Astrocyte (in vitro differentiated cells and primary cell): ENCODE data around the gene TULP4. TPM values are rescaled to one million over a fixed set of nuclear protein-coding genes. Genes with fewer than 3 reads are reported as not detected.

Source experiments
- DNase-seq: peaks from one replicate; pipeline ENCODE4 v3.0.0-alpha.2; 2010; ENCODE audit warnings: low read depth
- FAIRE-seq: peaks from 2 replicates; lab custom pipeline; 2011; peaks lifted over from hg19 to GRCh38; lab: Jason Lieb, UNC
- H2AFZ ChIP-seq: 2 replicates; pipeline ENCODE4 v1.6.0; 2012; ENCODE audit warnings: low read depth, low read length, inconsistent platforms
- H3K27ac ChIP-seq: 2 replicates; pipeline ENCODE4 v1.5.1; 2011; ENCODE audit warnings: low read depth, low read length, inconsistent platforms
- H3K27me3 ChIP-seq: 2 replicates; pipeline ENCODE4 v1.6.0; 2011; ENCODE audit warnings: low read length, inconsistent platforms; ENCODE audit not compliant: insufficient read depth
- H3K36me3 ChIP-seq: 2 replicates; pipeline ENCODE4 v1.5.1; 2011; ENCODE audit warnings: low read length, inconsistent platforms; ENCODE audit not compliant: insufficient read depth
- H3K4me1 ChIP-seq: 2 replicates; pipeline ENCODE4 v1.5.1; 2011; ENCODE audit warnings: low read length, inconsistent platforms; ENCODE audit not compliant: insufficient read depth
- H3K4me2 ChIP-seq: 2 replicates; pipeline ENCODE4 v1.6.0; 2012; ENCODE audit warnings: low read length, inconsistent platforms
- H3K4me3 ChIP-seq: 2 replicates; pipeline ENCODE4 v1.5.1; 2011; ENCODE audit warnings: low read depth, mild to moderate bottlenecking, low read length, inconsistent platforms; ENCODE audit not compliant: insufficient read depth
- H3K79me2 ChIP-seq: 2 replicates; pipeline ENCODE4 v1.6.0; 2012; ENCODE audit warnings: mild to moderate bottlenecking, low read length, inconsistent platforms; ENCODE audit not compliant: insufficient read depth
- H3K9ac ChIP-seq: 2 replicates; pipeline ENCODE4 v1.6.0; 2012; ENCODE audit warnings: mild to moderate bottlenecking, low read length, inconsistent platforms
- H3K9me3 ChIP-seq: 2 replicates; pipeline ENCODE4 v1.5.1; 2012; ENCODE audit warnings: low read depth, mild to moderate bottlenecking, low read length, inconsistent platforms; ENCODE audit not compliant: insufficient read depth
- H4K20me1 ChIP-seq: 2 replicates; pipeline ENCODE4 v1.6.0; 2012; ENCODE audit warnings: low read length, inconsistent platforms; ENCODE audit not compliant: insufficient read depth
- H3K27ac Mint-ChIP-seq: one replicate; pipeline ENCODE4 v1.8.0; 2021; ENCODE audit warnings: mild to moderate bottlenecking, mixed read lengths; ENCODE audit not compliant: unreplicated experiment
- H3K27me3 Mint-ChIP-seq: one replicate; pipeline ENCODE4 v1.8.0; 2021; ENCODE audit warnings: low read depth, mixed read lengths; ENCODE audit not compliant: unreplicated experiment
- H3K36me3 Mint-ChIP-seq: one replicate; pipeline ENCODE4 v1.8.0; 2021; ENCODE audit warnings: low read depth, mixed read lengths; ENCODE audit not compliant: unreplicated experiment
- H3K4me1 Mint-ChIP-seq: one replicate; pipeline ENCODE4 v1.8.0; 2021; ENCODE audit warnings: low read depth, mixed read lengths; ENCODE audit not compliant: unreplicated experiment
- H3K4me3 Mint-ChIP-seq: one replicate; pipeline ENCODE4 v1.8.0; 2021; ENCODE audit warnings: mild to moderate bottlenecking, moderate library complexity, mixed read lengths; ENCODE audit not compliant: unreplicated experiment
- H3K9me3 Mint-ChIP-seq: one replicate; pipeline ENCODE4 v1.8.0; 2021; ENCODE audit warnings: mild to moderate bottlenecking, mixed read lengths; ENCODE audit not compliant: unreplicated experiment
- CTCF ChIP-seq: IDR thresholded peaks from 2 replicates; pipeline ENCODE4 v1.5.1; 2011; ENCODE audit warnings: low read depth, mild to moderate bottlenecking, inconsistent platforms, low read length, moderate library complexity; ENCODE audit not compliant: insufficient read depth
- EZH2 ChIP-seq: IDR thresholded peaks from 2 replicates; pipeline ENCODE4 v1.6.1; 2012; ENCODE audit warnings: mild to moderate bottlenecking, low read length, inconsistent platforms; ENCODE audit not compliant: insufficient read depth
- total RNA-seq: library from RNA; stranded (reverse); gene quantifications from 2 replicates; pipeline ENCODE4 v1.2.1, GENCODE V29; 2021

TULP4 gene
- total RNA-seq, 1 donor from 2014 or later, result 91.2 TPM

GRCh38 chr6:158417760-158418098 is 105.5 kb downstream of the TULP4 start:
- peak overlapping the region; percentile 50 for H3K4me2 ChIP-seq
- DNase-seq, result peak; percentile 87
- Mint-ChIP-seq H3K4me3 (no peak overlapping the region), H3K36me3 (peaks cover 28% of the 10 kb centered on the region), H3K27ac (peak overlapping the region; percentile 51), H3K9me3 (no peaks in the 10 kb centered on the region), H3K27me3 (no peaks in the 10 kb centered on the region), H3K4me1 (peaks cover 25% of the 10 kb centered on the region)
- peaks cover 3% of the 10 kb centered on the region for H3K36me3 ChIP-seq
- H3K27ac ChIP-seq, result peak overlapping the region; percentile 71
- H3K27me3 ChIP-seq, result no peaks in the 10 kb centered on the region
- no peaks in the 10 kb centered on the region for H4K20me1 ChIP-seq
- H3K79me2 ChIP-seq, result no peaks in the 10 kb centered on the region
- no peak overlapping the region for H3K4me3 ChIP-seq
- H3K9ac ChIP-seq, result peak overlapping the region; percentile 27
- H2AFZ ChIP-seq, result peak overlapping the region; percentile 3
- H3K9me3 ChIP-seq, result no peaks in the 10 kb centered on the region
- peaks cover 8% of the 10 kb centered on the region for H3K4me1 ChIP-seq
- no peak for TF ChIP-seq CTCF
- no peak for TF ChIP-seq EZH2
- peak; percentile 74 for FAIRE-seq

GRCh38 chr6:158418501-158418900 is 106.2 kb downstream of the TULP4 start:
- Mint-ChIP-seq H3K27ac (no peak overlapping the region), H3K36me3 (peaks cover 22% of the 10 kb centered on the region)

More at GRCh38 chr6:158418501-158418900, 106.2 kb downstream of the TULP4 start:
- Histone ChIP-seq H3K9me3 (no peaks in the 10 kb centered on the region), H3K27me3 (no peaks in the 10 kb centered on the region), H3K4me3 (no peak overlapping the region), H2AFZ (no peak overlapping the region), H3K4me1 (peaks cover 8% of the 10 kb centered on the region), H3K27ac (no peak overlapping the region), H3K9ac (no peak overlapping the region), H3K79me2 (no peaks in the 10 kb centered on the region), H3K4me2 (no peak overlapping the region), H4K20me1 (no peaks in the 10 kb centered on the region), H3K36me3 (peaks cover 3% of the 10 kb centered on the region)
- no peak for DNase-seq
- Mint-ChIP-seq H3K4me3 (no peak overlapping the region), H3K9me3 (no peaks in the 10 kb centered on the region), H3K27me3 (no peaks in the 10 kb centered on the region), H3K4me1 (peaks cover 22% of the 10 kb centered on the region)
- no peak for FAIRE-seq
- no peak for TF ChIP-seq EZH2
- no peak for TF ChIP-seq CTCF
